ENCODE data around the gene ARAF. TPM values are rescaled to one million over a fixed set of nuclear protein-coding genes. Genes with fewer than 3 reads are reported as not detected.
A peak's percentile ranks its signal among the peaks of the same experiment; 100 is the strongest.

Gene ARAF
- polyA plus RNA-seq, 1 donor from 2014 or later, result 25.0 TPM

- Histone ChIP-seq H3K4me3 (ENCODE audit: low read length) (peak overlapping the region; percentile 63), H3K9ac (ENCODE audit: low read length) (peak overlapping the region; percentile 65), H3K27ac (ENCODE audit: low read length) (peak overlapping the region; percentile 56)
These were observed 37.7 kb upstream of the ARAF start for GRCh38 chrX:47523297-47523696.

GRCh38 chrX:47523713-47524166, 37.3 kb upstream of the ARAF start:
- no peaks in the 10 kb centered on the region for H3K36me3 ChIP-seq (ENCODE audit: insufficient read depth, low read length)
- H3K27me3 ChIP-seq (ENCODE audit: insufficient read depth, low read depth, low read length), result no peaks in the 10 kb centered on the region
- H2AFZ ChIP-seq (ENCODE audit: low read depth, low read length), result no peak overlapping the region
- no peaks in the 10 kb centered on the region for H3F3A ChIP-seq (ENCODE audit: insufficient read depth, low read length, poor library complexity, severe bottlenecking)
- H3K9me2 ChIP-seq (ENCODE audit: insufficient read depth, low read length), result no peaks in the 10 kb centered on the region
- H3K4me2 ChIP-seq (ENCODE audit: low read length), result no peak overlapping the region
- H3K9ac ChIP-seq (ENCODE audit: low read length), result peak overlapping the region; percentile 65
- H3K9me3 ChIP-seq (ENCODE audit: low read length), result no peaks in the 10 kb centered on the region
- no peaks in the 10 kb centered on the region for H3K79me2 ChIP-seq (replicated peaks; ENCODE audit: insufficient read depth, low read length)
- H4K20me1 ChIP-seq (ENCODE audit: insufficient read depth), result no peaks in the 10 kb centered on the region
- peak overlapping the region; percentile 63 for H3K4me3 ChIP-seq (ENCODE audit: low read length)
- no peak overlapping the region for H3K27ac ChIP-seq (ENCODE audit: low read length)
- TF ChIP-seq EP300 (conservative IDR thresholded peaks at IDR 0.05; ENCODE audit: poor library complexity, severe bottlenecking) (no peak), SMC3 (conservative IDR thresholded peaks at IDR 0.05; ENCODE audit: poor library complexity) (no peak), TAF1 (IDR thresholded peaks at IDR 0.05; ENCODE audit: low read depth) (no peak), POLR2AphosphoS5 (IDR thresholded peaks at IDR 0.05) (no peak), RAD21 (conservative IDR thresholded peaks at IDR 0.05) (no peak), CTCF (IDR thresholded peaks at IDR 0.05; ENCODE audit: poor library complexity, severe bottlenecking) (no peak), EZH2 (IDR thresholded peaks at IDR 0.05; ENCODE audit: borderline replicate concordance, insufficient read depth, low read length, poor library complexity, severe bottlenecking) (no peak)

More at GRCh38 chrX:47523297-47523696, 37.7 kb upstream of the ARAF start:
- no peaks in the 10 kb centered on the region for H3K9me2 ChIP-seq (ENCODE audit: insufficient read depth, low read length)
- TF ChIP-seq SMC3 (conservative IDR thresholded peaks at IDR 0.05; ENCODE audit: poor library complexity) (peak; percentile 92), CTCF (IDR thresholded peaks at IDR 0.05; ENCODE audit: poor library complexity, severe bottlenecking) (peak; percentile 84), RAD21 (conservative IDR thresholded peaks at IDR 0.05) (peak; percentile 93), EZH2 (IDR thresholded peaks at IDR 0.05; ENCODE audit: borderline replicate concordance, insufficient read depth, low read length, poor library complexity, severe bottlenecking) (no peak), MXI1 (conservative IDR thresholded peaks at IDR 0.05; ENCODE audit: poor library complexity, severe bottlenecking) (peak; percentile 38), REST (IDR thresholded peaks at IDR 0.05; ENCODE audit: borderline replicate concordance) (no peak), TAF1 (IDR thresholded peaks at IDR 0.05; ENCODE audit: low read depth) (no peak), EP300 (conservative IDR thresholded peaks at IDR 0.05; ENCODE audit: poor library complexity, severe bottlenecking) (peak; percentile 35), POLR2AphosphoS5 (IDR thresholded peaks at IDR 0.05) (peak; percentile 65)
- no peaks in the 10 kb centered on the region for H3K36me3 ChIP-seq (ENCODE audit: insufficient read depth, low read length)
- H3K4me2 ChIP-seq (ENCODE audit: low read length), result peak overlapping the region; percentile 14
- H3K9me3 ChIP-seq (ENCODE audit: low read length), result no peaks in the 10 kb centered on the region
- no peaks in the 10 kb centered on the region for H3K27me3 ChIP-seq (ENCODE audit: insufficient read depth, low read depth, low read length)
- no peaks in the 10 kb centered on the region for H3K79me2 ChIP-seq (replicated peaks; ENCODE audit: insufficient read depth, low read length)
- no peaks in the 10 kb centered on the region for H4K20me1 ChIP-seq (ENCODE audit: insufficient read depth)
- H2AFZ ChIP-seq (ENCODE audit: low read depth, low read length), result peak overlapping the region; percentile 14
- no peaks in the 10 kb centered on the region for H3F3A ChIP-seq (ENCODE audit: insufficient read depth, low read length, poor library complexity, severe bottlenecking)

All from neural cell (in vitro differentiated cells).